Neural progenitor cell (in vitro differentiated cells): ENCODE data around the gene POLD3. TPM values are rescaled to one million over a fixed set of nuclear protein-coding genes. Genes with fewer than 3 reads are reported as not detected.

Source experiments
- DNase-seq: peaks from one replicate; pipeline ENCODE4 v3.0.0-alpha.2; 2016; ENCODE audit warnings: low spot score
- H2AFZ ChIP-seq: fragments of 200-600 bp; sonication (generic); replicated peaks from 2 replicates; pipeline ENCODE4 v1.6.1; 2016; ENCODE audit warnings: antibody characterized with exemption
- H3F3A ChIP-seq: fragments of 200-600 bp; sonication (generic); 2 replicates; pipeline ENCODE4 v1.6.1; 2016; ENCODE audit warnings: antibody characterized with exemption, low read depth
- H3K27ac ChIP-seq: fragments of 200-600 bp; sonication (generic); 2 replicates; pipeline ENCODE4 v1.5.1; 2016; ENCODE audit warnings: mild to moderate bottlenecking
- H3K27me3 ChIP-seq: fragments of 200-600 bp; sonication (generic); 2 replicates; pipeline ENCODE4 v1.6.1; 2016; ENCODE audit warnings: mild to moderate bottlenecking, moderate library complexity
- H3K36me3 ChIP-seq: fragments of 200-600 bp; sonication (generic); 2 replicates; pipeline ENCODE4 v1.5.1; 2016
- H3K4me1 ChIP-seq: fragments of 200-600 bp; sonication (generic); 2 replicates; pipeline ENCODE4 v1.6.1; 2016; ENCODE audit warnings: mixed run types
- H3K4me2 ChIP-seq: fragments of 200-600 bp; sonication (generic); 2 replicates; pipeline ENCODE4 v1.6.1; 2016
- H3K4me3 ChIP-seq: fragments of 200-600 bp; sonication (generic); 2 replicates; pipeline ENCODE4 v1.5.1; 2016
- H3K79me2 ChIP-seq: fragments of 200-600 bp; sonication (generic); 2 replicates; pipeline ENCODE4 v1.6.1; 2016; ENCODE audit warnings: low read depth
- H3K9ac ChIP-seq: fragments of 200-600 bp; sonication (generic); 2 replicates; pipeline ENCODE4 v1.6.1; 2016
- H3K9me3 ChIP-seq: fragments of 200-600 bp; sonication (generic); 2 replicates; pipeline ENCODE4 v1.5.1; 2016; ENCODE audit warnings: low read depth
- H4K20me1 ChIP-seq: fragments of 200-600 bp; sonication (generic); 2 replicates; pipeline ENCODE4 v1.6.1; 2016; ENCODE audit warnings: low read depth
- H3K27ac Mint-ChIP-seq: 3 replicates; pipeline ENCODE4 v1.8.0; 2021; ENCODE audit warnings: mixed read lengths
- H3K27me3 Mint-ChIP-seq: 2 replicates; pipeline ENCODE4 v1.8.0; 2022; ENCODE audit warnings: low read depth, mild to moderate bottlenecking, inconsistent platforms, moderate library complexity, mixed read lengths; ENCODE audit not compliant: insufficient read depth
- H3K36me3 Mint-ChIP-seq: 3 replicates; pipeline ENCODE4 v1.8.0; 2021; ENCODE audit warnings: mixed read lengths
- H3K4me1 Mint-ChIP-seq: 3 replicates; pipeline ENCODE4 v1.8.0; 2021; ENCODE audit warnings: mixed read lengths
- H3K4me3 Mint-ChIP-seq: 3 replicates; pipeline ENCODE4 v1.8.0; 2021; ENCODE audit warnings: mild to moderate bottlenecking, moderate library complexity, mixed read lengths
- H3K9me3 Mint-ChIP-seq: 3 replicates; pipeline ENCODE4 v1.8.0; 2020; ENCODE audit warnings: mixed read lengths
- CTCF ChIP-seq: fragments of 200-600 bp; sonication (generic); IDR thresholded peaks from 2 replicates; pipeline ENCODE4 v1.5.1; 2017; ENCODE audit warnings: antibody characterized with exemption, mild to moderate bottlenecking
- EZH2 ChIP-seq: fragments of 200-600 bp; sonication (generic); IDR thresholded peaks from 2 replicates; pipeline ENCODE4 v1.6.1; 2017; ENCODE audit warnings: antibody characterized with exemption, mild to moderate bottlenecking, moderate library complexity
- EZH2phosphoT487 ChIP-seq: fragments of 200-600 bp; sonication (generic); IDR thresholded peaks from 2 replicates; pipeline ENCODE4 v1.6.1; 2017; ENCODE audit warnings: antibody characterized with exemption
- total RNA-seq: library from RNA; depleted of rRNA; stranded (reverse); fragments of >200 nt; gene quantifications from 2 replicates; pipeline ENCODE4 v1.2.3, GENCODE V29; 2015; ENCODE audit warnings: low replicate concordance

Gene POLD3
- total RNA-seq, 1 donor from 2014 or later, result 56.9 TPM

GRCh38 chr11:74642912-74643311, 50.5 kb downstream of the POLD3 start:
- H3K36me3 Mint-ChIP-seq, result peaks cover 21% of the 10 kb centered on the region
- no peaks in the 10 kb centered on the region for H3K27me3 ChIP-seq
- no peak overlapping the region for H3K27ac Mint-ChIP-seq
- H3K4me3 Mint-ChIP-seq, result no peak overlapping the region
- H2AFZ ChIP-seq, result no peak overlapping the region
- TF ChIP-seq CTCF, result no peak
- TF ChIP-seq EZH2, result no peak
- TF ChIP-seq EZH2phosphoT487, result no peak
- no peak for DNase-seq
- H3K4me1 ChIP-seq, result peaks cover 46% of the 10 kb centered on the region
- no peaks in the 10 kb centered on the region for H3K79me2 ChIP-seq
- no peak overlapping the region for H3K4me3 ChIP-seq
- no peak overlapping the region for H3K27ac ChIP-seq
- no peaks in the 10 kb centered on the region for H3K27me3 Mint-ChIP-seq
- peaks cover 18% of the 10 kb centered on the region for H4K20me1 ChIP-seq
- H3F3A ChIP-seq, result no peaks in the 10 kb centered on the region
- peaks cover 13% of the 10 kb centered on the region for H3K4me1 Mint-ChIP-seq
- no peaks in the 10 kb centered on the region for H3K9me3 ChIP-seq
- H3K36me3 ChIP-seq, result no peaks in the 10 kb centered on the region
- no peak overlapping the region for H3K9ac ChIP-seq
- H3K4me2 ChIP-seq, result no peak overlapping the region
- no peaks in the 10 kb centered on the region for H3K9me3 Mint-ChIP-seq

GRCh38 chr11:74644081-74644480, 51.7 kb downstream of the POLD3 start:
- TF ChIP-seq EZH2 (no peak), CTCF (no peak), EZH2phosphoT487 (no peak)
- no peaks in the 10 kb centered on the region for H3F3A ChIP-seq
- no peak overlapping the region for H3K27ac Mint-ChIP-seq

GRCh38 chr11:74646215-74646614, 53.8 kb downstream of the POLD3 start:
- Histone ChIP-seq H3K4me3 (no peak overlapping the region), H3K79me2 (no peaks in the 10 kb centered on the region), H3K27ac (no peak overlapping the region), H3F3A (no peaks in the 10 kb centered on the region), H3K4me1 (peaks cover 14% of the 10 kb centered on the region), H4K20me1 (peaks cover 7% of the 10 kb centered on the region), H3K27me3 (no peaks in the 10 kb centered on the region), H3K9ac (no peak overlapping the region), H3K36me3 (no peaks in the 10 kb centered on the region), H3K9me3 (no peaks in the 10 kb centered on the region), H3K4me2 (no peak overlapping the region), H2AFZ (no peak overlapping the region)
- no peak for DNase-seq
- no peak for TF ChIP-seq CTCF
- TF ChIP-seq EZH2, result no peak
- no peak for TF ChIP-seq EZH2phosphoT487
- H3K27me3 Mint-ChIP-seq, result no peaks in the 10 kb centered on the region
- H3K27ac Mint-ChIP-seq, result no peak overlapping the region
- H3K4me1 Mint-ChIP-seq, result peaks cover 3% of the 10 kb centered on the region
- H3K4me3 Mint-ChIP-seq, result no peak overlapping the region
- H3K9me3 Mint-ChIP-seq, result no peaks in the 10 kb centered on the region
- H3K36me3 Mint-ChIP-seq, result peaks cover 19% of the 10 kb centered on the region

More at GRCh38 chr11:74644081-74644480, 51.7 kb downstream of the POLD3 start:
- Mint-ChIP-seq H3K9me3 (no peaks in the 10 kb centered on the region), H3K4me1 (peaks cover 6% of the 10 kb centered on the region), H3K4me3 (no peak overlapping the region), H3K27me3 (no peaks in the 10 kb centered on the region), H3K36me3 (peaks cover 21% of the 10 kb centered on the region)
- Histone ChIP-seq H3K36me3 (no peaks in the 10 kb centered on the region), H3K9me3 (no peaks in the 10 kb centered on the region), H3K27me3 (no peaks in the 10 kb centered on the region), H3K4me2 (no peak overlapping the region), H3K9ac (no peak overlapping the region), H4K20me1 (peaks cover 16% of the 10 kb centered on the region), H3K27ac (no peak overlapping the region), H3K79me2 (no peaks in the 10 kb centered on the region), H3K4me1 (peaks cover 35% of the 10 kb centered on the region), H3K4me3 (no peak overlapping the region), H2AFZ (no peak overlapping the region)
- no peak for DNase-seq
